ENCODE data around the gene ZBTB16.

Gene ZBTB16

DNA sequence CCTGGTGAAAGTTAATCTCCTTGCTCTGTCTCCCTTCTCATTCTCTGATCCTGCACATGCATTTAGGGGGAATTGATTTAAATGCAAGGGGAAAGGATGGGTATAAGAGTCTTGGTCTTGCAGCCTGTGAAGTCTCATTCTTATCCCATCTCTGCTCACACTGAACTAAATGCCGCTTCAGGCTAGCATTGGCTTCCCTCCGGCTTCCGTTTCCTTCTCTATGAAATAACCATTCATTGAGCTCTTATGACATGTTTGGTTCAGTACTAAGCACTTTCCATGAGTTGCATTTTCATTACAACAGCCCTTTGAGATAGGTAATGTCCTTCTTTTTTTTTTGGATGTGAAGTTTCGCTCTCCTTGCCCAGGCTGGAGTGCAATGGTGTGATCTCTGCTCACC, 5.6 kb downstream of the ZBTB16 start:
- no peak for DNase-seq

DNA sequence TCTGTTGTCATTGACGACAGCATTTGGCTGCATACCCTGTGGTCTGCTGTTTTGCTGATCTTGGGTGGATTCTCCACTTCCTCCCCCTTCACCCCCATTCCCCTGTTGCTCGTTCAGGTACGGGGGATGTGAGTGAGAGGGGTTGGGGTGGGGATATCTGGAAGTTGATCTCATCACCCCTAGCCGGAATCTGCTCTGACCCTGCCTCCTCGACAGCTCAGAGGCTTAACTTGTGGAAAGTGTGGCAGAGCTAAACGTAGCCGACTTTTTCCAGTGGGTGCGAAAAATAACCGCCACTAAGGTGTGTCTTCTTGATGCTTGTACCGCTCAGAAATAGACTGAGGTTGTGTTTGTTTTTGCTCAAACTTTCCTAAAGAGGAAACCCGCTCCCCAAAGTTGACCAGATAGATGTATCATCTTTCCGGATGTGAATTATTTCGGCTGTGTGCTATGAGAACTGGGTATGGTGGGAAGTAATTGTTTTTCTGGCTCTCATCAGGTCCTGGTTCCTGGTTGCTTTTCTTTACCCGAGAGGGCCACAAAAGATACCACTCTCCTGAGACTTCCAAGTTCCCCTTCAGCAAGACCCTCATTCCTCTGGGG, 6.6 kb downstream of the ZBTB16 start:
- no peak for DNase-seq

DNA sequence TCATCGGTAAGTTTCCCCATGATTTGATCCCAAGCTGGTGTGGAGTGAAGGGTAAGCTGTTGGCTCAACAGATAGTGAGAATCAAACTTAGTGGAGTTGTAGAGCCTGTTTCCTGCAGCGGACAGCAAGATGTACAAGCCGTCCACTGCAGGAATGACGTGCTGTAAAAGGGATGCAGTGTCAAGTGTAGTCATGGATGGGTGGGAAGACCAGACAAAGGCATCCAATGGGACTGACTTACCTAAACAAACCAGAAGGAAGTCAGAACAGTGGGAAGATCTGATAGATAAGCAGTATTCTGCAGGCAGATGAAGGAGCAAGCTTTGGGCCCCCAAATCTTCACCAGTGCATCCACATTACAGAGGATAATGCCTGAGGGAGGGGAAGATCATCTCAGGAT, 8.8 kb downstream of the ZBTB16 start:
- no peak for DNase-seq

DNA sequence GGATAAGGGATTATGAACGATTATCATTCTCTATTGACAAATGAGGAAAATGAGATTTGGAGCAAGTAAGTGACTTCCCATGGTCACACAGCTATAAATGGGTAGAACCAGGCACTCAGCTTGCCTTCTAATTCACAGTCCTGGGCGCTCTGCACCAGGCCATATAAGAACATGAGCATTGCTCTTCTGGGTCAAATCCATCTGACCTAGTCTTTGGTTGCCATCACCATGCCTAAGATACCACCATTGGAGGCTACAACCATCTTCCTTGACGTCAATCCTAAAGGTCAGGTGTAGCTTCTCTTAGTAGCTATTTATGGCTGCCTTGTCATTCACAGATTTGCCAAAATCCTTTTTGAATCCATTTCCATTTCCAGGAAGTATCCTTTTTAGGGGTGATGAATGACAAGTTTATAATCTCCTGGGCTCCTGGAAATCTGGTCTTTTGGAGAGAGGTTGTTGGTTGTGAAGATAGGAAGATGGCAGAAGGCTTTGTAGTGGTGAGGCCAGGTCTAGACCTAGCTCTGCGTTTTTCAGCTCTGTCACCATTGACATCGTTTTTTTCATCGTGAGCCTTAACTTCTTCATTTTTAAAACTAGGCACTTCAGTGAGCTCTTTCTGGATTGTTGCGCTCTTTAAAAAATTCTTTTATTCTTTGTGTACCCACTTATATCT, 11.1 kb downstream of the ZBTB16 start:
- DNase-seq = no peak

DNA sequence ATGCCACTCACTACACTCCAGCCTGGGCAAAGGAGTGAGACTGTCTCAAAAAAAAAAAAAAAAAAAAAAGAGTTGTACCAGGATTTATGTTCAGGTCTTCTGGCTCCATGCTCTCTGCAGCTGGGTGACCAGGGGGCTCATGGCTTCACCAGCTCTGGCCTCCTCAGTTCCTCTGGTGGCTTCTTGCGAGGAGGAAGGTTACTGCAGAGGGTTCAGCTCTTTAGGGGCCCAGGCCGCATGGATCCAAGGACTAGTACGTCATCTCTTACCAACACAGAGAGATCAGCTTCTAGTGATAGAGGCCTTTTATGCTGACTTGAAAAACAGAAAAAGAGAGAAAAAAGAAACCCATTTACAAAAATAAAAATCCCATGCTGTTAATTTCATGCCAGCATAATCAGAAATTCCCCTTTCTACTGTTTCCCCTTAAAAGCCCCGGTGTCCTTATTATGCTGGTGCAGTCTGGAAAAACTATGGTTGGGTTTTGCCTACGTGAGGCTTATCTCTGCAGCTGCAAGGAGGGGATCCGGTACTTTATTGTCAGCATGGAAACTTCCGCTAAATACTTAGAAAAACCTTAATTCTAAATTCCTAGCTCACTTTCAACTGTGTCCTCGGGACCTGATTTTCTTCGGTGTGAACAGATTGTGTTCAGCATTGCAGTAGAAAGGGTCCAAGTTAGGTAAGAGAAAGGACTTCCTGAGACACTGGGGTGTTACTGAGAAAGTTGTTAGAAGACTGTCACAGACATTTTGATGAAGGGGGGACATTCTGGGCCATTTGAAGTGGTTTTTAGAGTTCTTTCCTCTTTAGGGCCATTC, 13.7 kb downstream of the ZBTB16 start:
- DNase-seq = no peak

DNA sequence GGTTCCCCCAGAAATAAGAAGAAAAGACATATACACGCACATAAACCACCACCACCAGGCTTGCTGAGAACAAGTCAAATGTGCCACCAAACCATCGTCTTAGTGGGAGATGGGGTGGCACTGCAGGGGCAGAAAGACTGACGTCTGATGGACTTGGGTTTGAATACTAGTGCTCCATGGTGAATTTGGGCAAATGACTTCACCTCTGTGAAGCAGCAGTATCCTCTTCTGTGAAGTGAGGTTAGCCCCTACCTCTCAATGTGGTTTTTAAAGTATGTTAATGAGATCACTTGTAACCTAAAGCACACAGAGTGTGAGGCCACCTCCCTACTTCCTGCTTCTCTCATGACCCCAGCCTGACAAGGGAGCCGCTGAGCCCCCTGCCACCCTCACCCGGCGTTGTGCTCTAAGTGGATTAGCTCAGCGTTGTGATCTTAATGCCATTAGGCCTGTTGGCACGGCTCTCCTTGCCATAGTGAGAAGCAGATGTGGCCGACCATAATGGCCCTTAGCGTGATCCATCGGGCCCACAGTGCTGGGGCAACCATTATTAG, 14.4 kb downstream of the ZBTB16 start:
- DNase-seq = no peak

DNA sequence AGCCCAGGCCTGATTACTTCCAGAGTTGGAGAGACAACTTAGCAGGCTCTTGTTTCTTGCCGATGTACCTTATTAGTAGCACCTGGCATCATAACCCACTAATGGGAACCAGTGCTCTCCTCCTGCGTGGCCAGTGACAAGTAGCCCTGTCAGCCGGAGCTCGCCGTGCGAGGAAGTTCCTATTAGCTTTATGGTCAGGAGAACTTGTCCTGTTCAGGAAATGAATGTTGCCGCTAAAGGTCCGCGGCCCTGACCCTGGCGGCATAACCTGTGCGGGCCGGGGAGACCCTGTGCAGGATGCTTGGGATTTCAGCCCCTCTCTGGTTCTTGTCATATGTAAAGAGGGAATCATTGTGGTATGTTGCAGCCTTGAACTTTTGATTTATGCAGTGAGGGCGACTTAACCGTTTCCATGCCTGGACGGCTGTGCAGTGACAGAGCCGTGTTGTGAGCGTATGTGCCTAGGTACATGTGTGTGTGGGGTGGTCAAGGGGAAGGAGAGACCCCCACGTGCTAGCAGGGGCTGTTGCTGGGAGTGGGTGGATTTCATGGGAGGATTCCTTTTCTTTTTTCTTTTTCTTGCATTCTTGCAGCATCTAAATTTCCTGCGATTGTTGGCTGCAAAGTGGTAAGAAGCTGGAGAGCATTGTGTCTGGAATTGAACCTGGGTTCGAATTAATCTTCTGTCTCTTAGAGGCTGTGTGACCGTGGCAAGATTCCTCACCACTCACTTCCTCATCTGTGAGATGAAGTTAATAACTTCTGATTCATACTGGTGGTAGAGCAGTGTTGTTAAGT, 15.2 kb downstream of the ZBTB16 start:
- DNase-seq = no peak

DNA sequence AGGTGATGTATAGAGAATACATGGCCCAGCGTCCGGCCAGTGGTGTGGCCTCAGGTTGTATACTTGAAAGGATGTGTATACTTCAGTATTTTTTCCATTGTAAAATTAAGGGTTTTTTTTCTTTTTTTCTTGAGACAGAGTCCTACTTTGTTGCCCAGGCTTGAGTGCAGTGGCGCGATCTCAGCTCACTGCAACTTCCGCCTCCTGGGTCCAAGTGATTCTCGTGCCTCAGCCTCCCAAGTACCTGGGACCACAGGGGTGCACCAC, 15.8 kb downstream of the ZBTB16 start:
- DNase-seq = no peak

DNA sequence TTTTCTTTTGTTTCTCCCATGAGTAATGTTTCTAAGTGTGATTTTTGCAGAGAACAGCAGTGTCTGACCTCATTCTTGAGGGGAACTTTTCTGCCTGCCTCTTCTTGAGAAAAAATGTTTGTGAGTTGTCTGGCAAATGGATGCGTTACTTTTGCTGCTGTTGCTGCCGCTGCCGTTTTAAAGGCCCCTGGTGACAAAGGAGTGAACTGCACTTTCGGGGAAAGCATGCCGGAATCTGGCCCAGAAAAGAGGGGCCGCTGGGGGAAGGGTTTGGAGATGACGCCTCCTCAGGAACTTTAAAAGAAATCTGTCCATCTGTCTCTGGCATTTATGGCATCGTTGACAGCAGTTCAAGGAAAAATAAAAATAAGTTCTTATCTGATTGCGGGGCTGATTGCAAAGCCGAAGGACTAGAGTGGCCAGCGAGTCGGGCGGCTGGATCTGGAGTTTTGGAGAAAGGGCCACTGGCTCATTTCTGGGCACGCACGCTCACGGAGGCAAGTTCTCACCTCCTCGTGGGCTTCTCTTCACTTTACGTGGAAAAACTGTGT, 16.5 kb downstream of the ZBTB16 start:
- DNase-seq = no peak

DNA sequence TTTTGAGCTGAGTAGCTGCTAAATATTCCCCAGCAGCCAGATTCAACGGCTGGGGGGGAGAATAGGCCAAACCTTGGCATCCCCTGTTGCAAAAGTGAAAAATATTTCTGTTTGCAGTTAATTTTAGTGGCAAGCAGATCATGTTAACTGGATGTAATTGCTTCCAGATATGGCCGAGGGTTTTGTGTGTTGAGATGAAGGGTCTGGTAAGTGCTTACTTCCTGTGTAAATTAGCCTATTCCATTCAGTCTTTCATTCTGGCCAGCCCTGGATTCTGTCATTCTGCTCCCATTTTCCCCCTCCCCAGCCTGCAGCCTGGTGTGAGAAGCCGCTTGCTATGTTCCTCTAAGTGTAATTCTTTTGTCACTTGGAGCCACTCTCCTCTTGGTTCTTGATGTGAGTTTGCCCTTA, 17.4 kb downstream of the ZBTB16 start:
- DNase-seq = no peak

DNA sequence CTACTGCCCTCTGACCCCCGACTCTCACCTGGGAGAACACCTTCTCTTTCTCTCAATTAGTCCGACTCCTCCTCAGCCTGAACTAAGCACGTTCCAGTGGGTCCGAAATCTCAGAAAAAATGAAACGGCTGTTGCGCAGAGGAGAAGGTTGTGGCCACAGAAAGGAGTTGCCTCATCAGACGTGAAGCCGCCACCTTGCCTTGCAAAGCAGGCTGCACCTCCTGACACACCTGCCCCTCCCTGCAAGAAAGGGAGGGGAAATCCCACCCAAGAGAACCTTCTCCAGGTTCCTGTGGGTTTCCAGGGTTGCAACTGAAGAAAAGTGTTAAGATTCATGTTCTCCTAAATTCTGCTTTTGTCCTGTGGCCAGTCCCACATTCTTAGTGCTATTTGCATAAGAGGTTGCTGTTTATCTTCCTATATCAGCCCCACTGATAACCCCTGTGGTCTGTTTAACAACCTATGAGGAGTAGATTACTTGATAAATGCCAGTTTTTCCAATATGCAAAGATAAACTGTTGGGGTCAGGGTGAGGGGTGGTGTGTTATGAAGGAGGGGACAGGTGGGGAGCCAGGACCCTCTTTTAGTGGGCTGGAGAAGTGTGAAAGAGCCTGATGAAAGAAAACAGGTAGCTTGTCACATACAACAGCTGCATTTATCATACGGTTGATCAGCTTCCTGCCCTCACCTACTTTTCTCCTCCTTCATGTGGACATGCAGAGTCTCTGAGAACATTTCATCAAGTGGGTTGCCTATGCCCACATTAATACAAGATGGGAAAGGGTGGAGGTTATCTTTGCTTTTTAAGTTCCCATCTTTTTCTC, 18.2 kb downstream of the ZBTB16 start:
- DNase-seq = no peak

DNA sequence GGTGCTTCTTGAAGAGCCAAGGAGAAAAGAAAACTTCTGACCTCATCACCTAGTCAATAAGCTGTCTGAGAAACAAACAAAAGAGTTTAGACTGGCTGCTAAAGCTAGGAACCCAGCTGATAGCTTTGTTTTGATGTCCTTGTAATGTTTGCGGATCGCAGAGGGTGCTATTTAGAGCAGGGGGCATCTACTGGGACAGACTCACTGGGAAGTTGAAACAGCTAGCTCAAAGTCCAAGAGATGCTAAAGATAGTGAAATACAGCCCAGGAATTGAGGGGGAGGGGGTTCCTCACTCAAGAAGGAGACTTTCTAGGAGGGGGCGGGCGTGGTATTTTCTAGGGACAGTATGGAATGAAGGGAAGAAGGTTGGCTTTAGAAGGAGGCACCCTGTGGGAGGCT, 18.9 kb downstream of the ZBTB16 start:
- no peak for DNase-seq

DNA sequence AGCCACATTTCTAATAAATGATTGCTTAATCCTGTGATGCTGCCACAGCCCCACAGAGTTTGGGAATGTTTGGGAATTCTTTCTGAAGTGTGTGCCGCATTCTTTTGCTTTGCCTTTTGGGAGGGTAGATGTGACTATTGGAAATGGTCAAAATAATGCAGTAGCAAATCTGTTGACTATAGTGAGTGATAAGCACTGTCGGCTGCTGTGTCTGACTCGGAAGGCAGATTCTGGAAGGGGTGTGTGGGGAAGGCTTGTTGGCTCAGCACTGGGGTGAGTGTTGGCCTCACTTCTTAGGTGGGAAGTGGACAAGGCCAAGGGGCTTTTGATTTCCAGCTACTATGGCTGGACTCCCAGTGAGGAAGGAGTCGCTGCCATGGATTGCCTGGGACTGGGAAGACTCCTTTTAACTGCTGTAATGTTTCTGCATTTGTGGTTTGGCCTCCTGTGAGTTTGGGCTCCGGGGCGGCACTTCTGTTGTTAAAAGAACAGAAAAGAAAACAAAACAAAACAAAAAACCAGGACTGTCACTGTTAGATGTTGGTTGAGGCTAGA, 20.1 kb downstream of the ZBTB16 start:
- no peak for DNase-seq

DNA sequence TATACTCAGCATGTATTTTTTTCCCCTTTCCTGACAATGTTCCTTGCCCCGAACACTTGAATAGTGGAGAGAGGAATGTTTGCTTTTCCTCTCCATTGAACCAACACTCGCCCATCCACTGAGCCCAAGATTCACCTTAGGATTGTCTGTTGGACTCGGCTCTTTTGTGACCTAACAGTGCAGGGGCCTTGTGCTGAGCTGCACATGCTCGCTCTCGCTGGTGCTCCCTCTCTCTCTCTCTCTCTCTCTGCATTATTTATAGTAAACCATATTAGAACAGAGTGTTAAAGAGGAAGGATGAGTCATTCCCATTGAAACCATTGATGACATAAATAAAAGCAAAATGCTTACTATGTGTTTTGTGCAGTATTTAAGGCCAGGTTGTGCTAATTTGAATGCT, 20.7 kb downstream of the ZBTB16 start:
- DNase-seq = no peak

DNA sequence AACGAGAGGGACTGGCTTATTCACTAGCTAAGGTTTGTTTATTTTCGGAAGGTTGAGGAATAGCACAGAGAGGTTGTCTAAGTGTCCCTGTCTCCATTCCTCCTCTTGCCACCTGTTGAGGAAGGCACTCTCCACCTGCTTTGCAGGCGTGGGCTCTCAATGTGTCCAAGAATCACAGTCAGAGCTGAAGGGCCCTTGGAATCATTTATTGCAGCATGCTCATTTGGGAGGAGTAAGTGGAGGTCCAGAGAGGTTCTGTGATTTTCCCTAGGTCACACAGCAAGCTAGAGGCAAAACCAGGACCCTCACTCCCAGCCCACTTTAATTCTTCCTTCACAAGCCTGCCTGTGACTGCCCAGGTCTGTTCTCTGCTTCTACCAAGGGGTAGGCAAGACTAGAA, 21.3 kb downstream of the ZBTB16 start:
- no peak for DNase-seq

DNA sequence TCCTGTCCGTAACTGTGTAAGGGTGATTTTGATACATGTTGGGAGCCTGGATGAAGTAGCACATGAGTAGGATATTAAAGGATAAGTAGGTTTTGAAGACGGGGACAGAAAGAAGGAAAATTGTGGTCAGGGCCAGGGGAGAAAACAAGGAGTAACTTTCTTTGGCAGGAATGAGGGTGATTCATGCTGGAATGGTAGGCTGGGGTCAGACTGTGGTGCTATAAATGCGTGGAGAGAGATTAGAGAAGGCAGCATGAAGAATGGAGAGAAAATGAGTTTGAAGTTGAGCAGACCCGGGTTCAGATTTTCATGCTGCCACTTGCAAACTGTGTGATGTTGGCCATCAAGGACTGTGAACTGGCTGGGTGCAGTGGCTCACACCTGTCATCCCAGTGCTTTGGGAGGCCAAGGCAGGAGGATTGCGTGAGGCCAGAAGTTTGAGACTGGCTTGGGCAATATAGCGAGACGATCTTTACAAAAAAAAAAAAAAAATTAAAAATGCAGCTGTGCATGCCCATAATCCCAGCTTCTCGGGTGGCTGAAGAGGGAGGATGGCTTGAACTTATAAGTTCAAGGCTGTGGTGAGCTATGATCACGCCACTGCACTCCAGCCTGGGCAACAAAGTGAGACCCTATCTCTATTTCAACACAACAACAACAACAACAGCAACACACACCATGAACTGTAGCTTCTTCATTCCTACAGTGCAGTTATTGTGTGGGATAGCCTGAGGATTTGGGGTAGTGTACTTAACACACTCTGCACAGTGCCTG, 22.3 kb downstream of the ZBTB16 start:
- DNase-seq = no peak

DNA sequence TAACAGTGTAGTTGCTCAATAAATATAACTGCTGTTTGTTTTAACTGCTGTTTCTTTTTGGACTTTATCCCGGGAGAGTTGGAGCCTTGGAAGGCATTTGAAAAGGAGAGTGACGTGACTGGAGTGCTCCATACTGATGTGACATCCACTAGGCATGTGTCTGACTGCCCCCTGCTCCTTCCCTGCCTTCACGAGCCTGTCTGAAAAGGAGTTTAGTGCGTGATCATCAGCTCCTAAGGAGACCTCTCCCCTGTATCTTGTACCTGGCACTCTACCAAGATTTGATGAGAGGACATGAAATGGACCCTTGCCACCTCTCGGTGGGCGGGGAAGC, 22.9 kb downstream of the ZBTB16 start:
- DNase-seq = no peak

DNA sequence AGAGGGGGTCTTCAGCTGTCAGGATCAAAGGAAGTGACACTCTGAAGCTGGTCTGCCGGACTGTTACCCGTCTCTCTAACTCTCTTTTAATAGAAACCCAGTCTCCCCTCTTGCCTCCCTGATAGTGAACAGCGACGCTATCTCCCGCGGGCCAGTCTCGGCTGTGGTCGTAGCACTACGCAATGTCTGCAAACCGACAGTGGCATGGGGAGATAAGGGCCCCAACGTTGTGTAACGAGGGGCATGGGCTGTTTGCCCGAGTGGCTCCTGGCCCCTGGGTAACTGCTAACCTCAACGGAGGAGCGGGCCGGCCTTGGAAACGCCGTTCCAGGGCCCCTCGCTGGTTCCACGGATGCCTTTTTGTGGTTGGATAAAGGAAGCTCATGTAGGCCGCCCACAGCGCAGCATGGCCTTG, 23.3 kb downstream of the ZBTB16 start:
- DNase-seq = no peak

DNA sequence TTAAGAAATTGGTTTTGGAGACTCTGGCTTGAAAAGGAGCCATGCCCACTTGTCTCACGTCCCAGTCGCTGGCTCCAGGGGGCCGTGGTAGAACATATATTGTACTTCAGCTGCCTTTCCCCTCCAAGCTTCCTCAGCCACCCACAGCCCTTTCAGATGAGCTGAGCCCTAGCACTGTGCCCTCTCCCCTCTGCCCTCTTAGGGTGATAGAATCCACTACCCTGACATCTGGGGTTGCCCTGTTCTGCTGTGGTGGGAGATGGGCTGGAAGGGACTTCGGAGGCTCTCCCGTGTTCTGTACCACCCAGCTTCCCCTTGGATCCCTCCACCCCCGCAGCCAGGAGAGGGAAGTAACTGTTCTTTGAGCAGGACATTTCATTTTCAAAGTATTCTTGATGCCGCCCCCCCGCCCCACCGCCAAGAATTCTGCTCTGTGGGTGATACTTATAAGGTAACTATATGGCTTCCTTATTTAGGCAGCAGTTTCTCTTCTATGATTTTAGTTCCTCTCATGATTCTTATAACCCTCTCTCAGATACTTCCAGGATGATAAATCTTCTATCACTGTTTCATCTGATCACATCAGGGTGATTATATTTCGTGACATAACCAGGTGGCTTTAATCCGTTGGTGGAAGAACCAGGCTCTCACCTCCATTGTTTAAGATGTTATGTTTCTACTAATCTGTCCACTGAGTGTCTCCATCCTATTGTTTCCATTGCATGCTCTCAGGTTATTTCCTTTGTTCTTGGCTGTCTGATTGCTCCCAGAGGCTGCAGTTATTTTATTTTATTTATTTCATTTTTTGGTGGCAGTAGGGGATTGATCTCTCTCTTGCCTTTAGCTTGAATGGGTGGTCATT, 24.1 kb downstream of the ZBTB16 start:
- no peak for DNase-seq

DNA sequence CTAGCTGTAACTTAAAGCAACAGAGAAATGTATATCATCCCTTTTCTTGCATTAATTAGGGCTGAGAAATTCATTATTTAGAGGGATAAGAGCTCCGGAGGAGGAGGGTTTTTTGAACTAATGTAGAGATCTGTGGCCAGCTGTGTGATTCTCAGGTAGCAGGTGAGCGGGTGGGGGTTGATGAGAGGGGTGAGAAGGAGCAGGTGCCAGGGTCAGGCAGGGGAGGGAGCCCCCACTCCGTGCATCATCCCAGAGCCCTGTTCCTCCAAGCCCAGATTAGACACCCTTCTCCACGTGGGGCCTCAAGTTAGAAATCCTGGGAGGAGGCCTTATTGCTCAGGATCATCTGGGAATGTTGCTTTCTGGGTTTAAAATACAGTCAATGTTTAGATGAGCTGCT, 24.9 kb downstream of the ZBTB16 start:
- no peak for DNase-seq

Data from effector CD8-positive, alpha-beta T cell (primary cell).